HG03064 (cell line): ENCODE measurements around the gene DNAJC30.

ENCODE experiments used
- ATAC-seq: cut with Tn5 transposase; IDR thresholded peaks from one replicate; pipeline ENCODE4 v1.9.1; 2021; ENCODE audit warnings: low read depth; ENCODE audit not compliant: unreplicated experiment

DNAJC30 gene

GRCh38 chr7:73650524-73650923, 32.7 kb downstream of the DNAJC30 start:
- ATAC-seq, result no peak

DNA sequence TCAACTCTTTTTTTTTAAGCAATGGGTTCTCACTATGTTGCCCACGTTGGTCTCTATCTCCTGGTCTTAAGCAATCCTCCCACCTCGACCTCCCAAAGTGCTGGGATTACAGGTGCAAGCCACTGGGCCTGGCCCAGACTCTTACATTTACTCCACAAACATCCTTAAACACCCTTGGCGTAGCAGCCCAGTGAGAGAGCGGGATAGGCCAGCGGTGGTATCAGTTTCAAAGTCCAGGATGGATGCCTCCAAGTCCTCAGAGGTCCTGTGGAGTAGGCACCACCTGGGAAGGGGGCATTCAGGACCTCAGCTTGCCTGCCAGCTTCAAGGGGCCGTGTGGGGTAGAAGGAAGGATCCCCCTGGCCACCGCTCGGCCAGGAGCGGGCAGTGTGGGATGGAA, 33.7 kb downstream of the DNAJC30 start:
- ATAC-seq, result no peak

GRCh38 chr7:73648593-73649332, 34.5 kb downstream of the DNAJC30 start:
- no peak for ATAC-seq

DNA sequence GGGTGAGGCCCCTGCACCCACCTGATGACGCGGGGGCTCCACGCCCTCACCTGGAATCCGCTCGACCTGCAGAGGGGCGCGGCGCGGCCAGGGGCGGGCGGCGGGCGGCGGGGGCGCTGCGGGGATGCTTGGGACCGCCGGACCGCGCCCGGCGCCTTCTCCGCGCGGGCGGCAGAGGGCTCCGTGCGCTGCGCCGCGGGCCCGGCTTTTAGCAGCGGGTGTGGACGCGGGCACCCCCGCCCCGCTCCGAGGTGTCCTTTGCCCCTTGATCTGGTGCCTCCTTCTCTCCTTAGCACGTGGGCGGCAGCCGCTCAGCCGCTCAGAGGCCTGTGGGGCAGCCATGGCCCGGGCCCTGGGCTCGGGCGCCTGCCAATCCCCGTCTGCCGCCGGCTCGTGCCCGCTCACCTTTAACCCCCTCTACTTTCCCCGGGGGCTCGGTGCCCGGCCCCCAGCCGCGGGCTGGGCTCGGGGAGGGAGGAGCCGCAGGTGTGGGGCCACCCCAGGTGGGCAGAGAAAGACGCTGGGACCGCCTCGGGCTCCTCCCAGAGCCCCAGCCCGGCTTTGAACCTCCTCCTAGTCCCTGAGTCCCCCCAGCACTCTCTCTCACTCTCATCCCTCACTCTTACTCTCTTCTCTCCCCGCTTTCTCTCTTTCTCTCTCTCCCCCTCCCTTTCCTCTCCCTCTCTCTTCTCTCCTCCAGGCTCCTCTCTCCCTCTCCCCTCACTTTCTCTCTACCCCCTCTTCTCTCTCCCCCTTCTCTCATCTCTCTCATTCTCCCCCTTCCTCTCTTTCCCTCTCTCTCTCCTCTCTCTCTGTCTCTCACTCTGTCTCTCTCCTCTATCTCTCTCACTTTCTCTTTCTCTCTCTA, 35.3 kb downstream of the DNAJC30 start:
- no peak for ATAC-seq

DNA sequence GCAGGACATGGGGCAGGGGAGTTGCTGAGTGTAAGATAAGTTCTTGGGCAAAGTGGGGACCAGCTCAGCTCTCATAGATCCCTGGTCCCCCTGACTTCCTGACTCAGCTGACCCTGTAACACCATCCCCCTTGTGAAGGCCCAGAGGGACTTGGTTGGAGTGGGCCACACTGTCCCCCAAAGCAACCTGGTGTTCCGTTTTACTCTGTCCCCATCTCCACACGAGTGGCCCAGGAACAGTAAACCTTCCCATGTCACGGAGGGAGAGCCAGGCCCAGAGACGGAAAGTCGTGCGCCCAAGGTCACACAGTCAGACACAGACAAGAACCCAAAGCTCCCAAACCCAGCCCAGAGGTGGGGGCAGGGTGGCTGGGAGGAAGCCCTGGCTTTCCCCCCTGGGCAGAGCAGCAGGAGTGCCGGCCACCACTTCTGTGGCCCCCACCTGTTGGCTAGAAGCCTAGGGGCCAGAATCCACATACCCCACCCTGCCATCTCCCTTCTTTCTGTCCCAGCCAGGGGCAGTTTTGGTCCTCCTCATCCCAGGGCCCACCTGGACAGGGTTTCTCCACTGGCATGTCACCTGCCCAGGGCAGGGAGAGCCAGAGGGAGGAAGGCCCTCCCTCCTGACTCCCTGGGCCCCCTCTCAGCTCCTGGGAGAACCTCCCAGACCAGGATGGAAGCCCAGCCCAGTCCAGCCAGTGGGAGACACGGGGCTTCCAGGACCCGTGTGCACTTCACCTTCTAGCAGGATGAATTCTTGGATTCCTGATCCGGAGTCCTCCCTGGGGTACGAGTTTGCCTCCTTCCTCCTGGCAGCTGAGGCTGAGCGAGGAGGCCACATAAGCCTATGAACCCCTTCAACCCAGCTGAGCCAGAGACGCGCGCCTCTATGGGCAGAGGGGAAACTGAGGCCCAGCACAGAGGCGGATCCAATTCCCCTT, 36.2 kb downstream of the DNAJC30 start:
- no peak for ATAC-seq

GRCh38 chr7:73645643-73646174, 37.5 kb downstream of the DNAJC30 start:
- no peak for ATAC-seq

DNA sequence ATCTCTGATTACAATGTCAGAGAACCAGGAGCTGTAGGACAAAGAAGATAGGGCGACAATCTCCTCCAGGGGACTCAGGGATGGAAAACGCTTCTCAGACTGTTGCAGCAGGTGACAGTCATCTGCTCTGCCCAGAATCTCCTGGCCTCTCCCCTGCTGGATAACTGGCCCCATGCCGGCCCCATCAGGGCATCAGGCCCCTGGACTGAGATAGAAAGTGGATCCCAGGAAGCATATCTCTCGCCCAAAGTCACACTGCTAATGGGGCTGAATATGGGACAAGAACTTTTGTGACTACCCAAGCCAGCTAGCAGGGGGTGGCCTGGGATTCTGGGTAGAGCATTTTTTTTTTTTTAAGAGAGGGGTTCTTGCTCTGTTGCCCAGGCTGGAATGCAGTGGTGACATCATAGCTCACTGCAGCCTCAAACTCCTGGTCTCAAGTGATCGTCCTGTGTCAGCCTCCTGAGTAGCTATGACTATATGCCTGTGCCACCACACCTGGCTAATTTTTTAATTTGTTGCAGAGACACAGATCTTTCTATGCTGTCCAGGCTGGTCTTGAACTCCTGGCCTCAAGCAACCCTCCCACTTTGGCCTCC, 38.5 kb downstream of the DNAJC30 start:
- no peak for ATAC-seq

GRCh38 chr7:73642834-73643233, 40.4 kb downstream of the DNAJC30 start:
- no peak for ATAC-seq

DNA sequence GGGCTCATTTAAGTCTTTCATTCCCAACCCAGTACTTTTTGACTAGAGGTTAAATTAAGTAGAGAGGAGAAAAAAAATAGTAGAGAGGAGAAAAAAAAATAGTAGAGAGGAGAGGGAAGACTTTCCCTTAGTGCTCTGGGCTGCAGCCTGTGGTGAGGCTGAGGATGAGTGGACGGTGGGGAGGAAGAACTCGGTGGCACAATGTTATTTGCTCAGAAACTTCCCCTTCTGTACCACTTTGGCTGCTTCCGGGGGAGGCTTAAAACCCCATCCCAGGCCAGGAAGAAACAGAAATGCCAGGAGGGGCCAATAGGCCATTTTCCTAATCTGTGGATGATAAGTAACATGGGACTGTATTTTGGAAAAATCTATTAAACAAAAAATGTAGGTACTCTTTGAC, 44.3 kb downstream of the DNAJC30 start:
- ATAC-seq, result no peak

DNA sequence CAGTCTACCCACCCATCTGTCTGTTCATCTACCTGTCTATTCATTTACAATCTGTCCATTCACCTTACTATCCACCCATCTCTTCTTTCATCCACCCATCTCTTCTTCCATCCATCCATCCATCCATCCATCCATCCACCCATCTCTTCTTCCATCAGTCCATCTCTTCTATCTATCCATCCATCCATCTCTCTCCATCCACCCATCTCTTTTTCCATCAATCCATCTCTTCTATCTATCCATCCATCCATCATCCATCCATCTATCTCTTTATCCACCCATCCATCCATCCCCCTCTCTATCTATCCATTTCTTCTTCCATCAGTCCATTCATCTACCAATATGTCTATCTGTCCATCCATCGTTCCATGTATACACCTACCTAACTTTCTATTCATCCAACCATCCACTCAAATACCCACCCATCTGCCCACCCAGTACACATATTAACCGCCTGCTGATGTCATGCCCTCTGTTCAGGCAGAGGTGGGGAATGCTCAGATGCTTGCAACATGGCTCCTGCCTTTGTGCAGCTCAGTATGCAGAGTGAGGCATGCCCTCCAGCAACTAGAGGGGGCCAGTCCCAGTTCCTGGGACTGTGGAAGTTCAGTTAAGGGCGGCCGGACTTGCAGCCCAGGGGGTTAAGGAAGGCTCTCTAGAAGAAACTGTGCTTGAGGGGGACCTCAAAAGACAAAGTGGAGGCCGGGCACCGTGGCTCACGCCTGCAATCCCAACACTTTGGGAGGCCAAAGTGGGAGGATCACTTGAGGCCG, 47.6 kb downstream of the DNAJC30 start:
- ATAC-seq, result no peak

GRCh38 chr7:73633844-73634243, 49.4 kb downstream of the DNAJC30 start:
- ATAC-seq, result no peak

DNA sequence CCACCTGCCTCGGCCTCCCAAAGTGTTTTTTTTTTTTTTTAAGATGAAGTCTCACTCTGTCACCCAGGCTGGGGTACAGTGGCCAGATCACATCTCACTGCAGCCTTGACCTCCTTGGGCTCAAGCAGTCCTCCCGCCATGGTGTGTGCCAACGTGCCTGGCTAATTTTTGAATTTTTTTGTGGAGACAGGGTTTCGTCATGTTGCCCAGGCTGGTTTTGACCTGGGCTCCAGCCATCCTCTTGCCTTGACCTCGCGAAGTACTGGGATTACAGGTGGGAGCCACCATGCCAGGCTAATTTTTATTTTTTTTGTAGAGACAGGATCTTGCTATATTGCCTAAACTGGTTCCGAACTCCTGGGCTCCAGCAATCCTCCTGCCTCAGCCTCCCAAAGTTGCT, 49.9 kb downstream of the DNAJC30 start:
- ATAC-seq, result no peak

DNA sequence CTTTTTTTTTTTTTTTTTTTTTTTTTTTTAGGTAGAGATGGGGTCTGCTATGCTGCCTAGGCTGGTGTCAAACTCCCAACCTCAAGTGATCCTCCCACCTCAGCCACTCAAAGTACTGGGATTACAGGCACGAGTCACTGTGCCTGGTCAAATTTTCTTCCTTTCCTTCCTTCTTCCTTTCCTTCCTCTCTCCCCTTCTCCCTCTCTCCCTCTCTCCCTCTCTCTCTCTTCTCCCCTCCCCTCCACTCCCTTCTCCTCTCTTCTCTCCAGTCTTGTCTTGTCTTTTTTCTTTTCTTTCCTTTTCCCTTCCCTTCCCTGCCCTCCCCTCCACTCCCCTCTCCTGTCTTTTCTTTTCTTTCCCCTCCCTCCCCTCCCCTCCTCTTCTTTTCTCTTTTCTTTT, 51.7 kb downstream of the DNAJC30 start:
- no peak for ATAC-seq
